Upper lobe of left lung (tissue), 6 donors: Measurements from ENCODE around the gene PSME2. TPM values are rescaled to one million over a fixed set of nuclear protein-coding genes. Genes with fewer than 3 reads are reported as not detected.
A peak's percentile ranks its signal among the peaks of the same experiment; 100 is the strongest.

Experiments used
- ATAC-seq, 2 donors: fragments of 200-7000 bp; cut with Tn5 transposase; one replicate each; pipeline ENCODE4 v1.9.1; 2022; ENCODE audit warnings: mild to moderate bottlenecking in 2 of 2, moderate library complexity in 2 of 2; ENCODE audit not compliant: low FRiP score in 2 of 2
- DNase-seq, 2 donors: peaks; one replicate each; pipeline ENCODE4 v3.0.0-alpha.2; 2019 to 2020
- H3K27ac ChIP-seq, 4 donors: fragments of 200-600 bp; sonication (generic); one replicate each; pipeline ENCODE4 v1.5.1; 2016 to 2019
- H3K27me3 ChIP-seq, 4 donors: fragments of 200-600 bp; sonication (generic); one replicate each; pipeline ENCODE4 v1.5.1; 2017 to 2019
- H3K36me3 ChIP-seq, 4 donors: fragments of 200-600 bp; sonication (generic); one replicate each; pipeline ENCODE4 v1.5.1; 2016 to 2019
- H3K4me1 ChIP-seq, 4 donors: fragments of 200-600 bp; sonication (generic); one replicate each; pipeline ENCODE4 v1.5.1; 2018 to 2019
- H3K4me3 ChIP-seq, 4 donors: fragments of 200-600 bp; sonication (generic); one replicate each; pipeline ENCODE4 v1.5.1; 2017 to 2019; ENCODE audit warnings: mild to moderate bottlenecking in 2 of 4, moderate library complexity in 1 of 4
- H3K9me3 ChIP-seq, 4 donors: fragments of 200-600 bp; sonication (generic); one replicate each; pipeline ENCODE4 v1.5.1; 2018 to 2019
- CTCF ChIP-seq, 6 experiments: fragments of 450-650 bp in 4 of 6; fragments of 200-600 bp in 2 of 6; sonication (generic) in 2 of 6; IDR thresholded peaks; one replicate each; pipeline ENCODE4 v1.5.1; 2016 to 2019; ENCODE audit warnings: antibody characterized with exemption in 6 of 6
- EP300 ChIP-seq, 4 donors: sonication (generic); formaldehyde crosslinking; IDR thresholded peaks; one replicate each; pipeline ENCODE4 v1.5.1; 2017; ENCODE audit warnings: antibody characterized with exemption in 4 of 4, control low read depth in 2 of 4
- POLR2A ChIP-seq, 4 donors: fragments of 450-650 bp; IDR thresholded peaks; one replicate each; pipeline ENCODE4 v1.5.1; 2016 to 2017; ENCODE audit warnings: antibody characterized with exemption in 4 of 4, mild to moderate bottlenecking in 2 of 4
- POLR2AphosphoS5 ChIP-seq, 2 donors: sonication (generic); formaldehyde crosslinking; IDR thresholded peaks; one replicate each; pipeline ENCODE4 v1.5.1; 2017; ENCODE audit warnings: antibody characterized with exemption in 2 of 2
- WGBS, 2 donors: methylation state at CpG; one replicate each; pipeline ENCODE4 v1.1.5; 2017 to 2018; 5-methylcytosine and 5-hydroxymethylcytosine counted together
- total RNA-seq, 6 donors: library from RNA; depleted of rRNA in 4 of 6; stranded (reverse); fragments of >200 nt in 4 of 6; gene quantifications; one replicate each; pipeline versions ENCODE4 v1.1.0 to v1.2.1, GENCODE V29; 2016 to 2021
- donor health status: DM: no; HTN: no; CAD: no; lungs with moderate emphysema.
- donor health status: DM: no; HTN: yes; CAD: no; lungs with severe emphysema.

Gene PSME2
- total RNA-seq, 6 donors from 2014 or later: 58.5 to 144 (median 84.4) TPM

DNA sequence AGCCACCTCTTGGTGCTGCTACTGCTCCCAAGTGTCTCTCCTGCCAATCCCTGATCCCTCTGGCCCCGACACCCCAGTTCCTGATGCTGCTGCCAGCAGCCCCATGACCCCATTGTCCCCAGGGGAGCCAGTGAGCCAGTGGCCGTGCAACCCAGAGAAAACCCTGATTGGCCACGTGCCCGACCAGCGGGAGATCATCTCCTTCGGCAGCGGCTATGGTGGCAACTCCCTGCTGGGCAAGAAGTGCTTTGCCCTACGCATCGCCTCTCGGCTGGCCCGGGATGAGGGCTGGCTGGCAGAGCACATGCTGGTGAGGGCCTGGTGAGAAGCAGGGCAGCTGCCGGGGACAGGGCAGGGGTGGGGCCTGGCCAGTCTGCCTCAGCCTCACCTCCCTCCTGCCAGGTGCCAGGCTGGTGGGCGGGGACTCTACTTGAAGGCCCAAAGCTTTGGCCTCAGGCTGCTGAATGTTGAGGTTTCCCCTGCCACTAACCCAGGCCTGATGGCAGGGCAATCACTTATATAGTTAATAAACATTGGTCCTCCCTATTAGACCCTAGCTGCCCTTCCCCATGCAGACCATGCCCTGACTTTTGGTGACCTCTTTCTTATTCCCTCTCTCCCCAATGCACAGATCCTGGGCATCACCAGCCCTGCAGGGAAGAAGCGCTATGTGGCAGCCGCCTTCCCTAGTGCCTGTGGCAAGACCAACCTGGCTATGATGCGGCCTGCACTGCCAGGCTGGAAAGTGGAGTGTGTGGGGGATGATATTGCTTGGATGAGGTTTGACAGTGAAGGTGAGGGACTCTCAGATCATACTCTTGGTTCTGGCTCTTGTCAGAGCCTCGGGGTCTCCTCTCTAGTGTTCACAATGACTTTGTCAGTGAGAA lies 47.2 kb downstream of the PSME2 start:
- no peaks in the 10 kb centered on the region for H3K27me3 ChIP-seq
- ATAC-seq (no peak), DNase-seq (peak in 1 of 2 donors; percentile 78)
- no peak overlapping the region for H3K27ac ChIP-seq
- H3K9me3 ChIP-seq: no peaks in the 10 kb centered on the region
- H3K4me1 ChIP-seq: peaks cover 4 to 27% (median 12%) of the 10 kb centered on the region in 4 donors
- 90 to 94% methylated on average over 5 to 6 of the region's 17 CpGs for WGBS, 2 donors
- TF ChIP-seq POLR2A (IDR thresholded peaks at IDR 0.05) (no peak), CTCF (IDR thresholded peaks at IDR 0.05) (no peak), POLR2AphosphoS5 (IDR thresholded peaks at IDR 0.05) (no peak), EP300 (IDR thresholded peaks at IDR 0.05) (no peak)
- H3K4me3 ChIP-seq: no peak overlapping the region
- peaks cover 3 to 56% (median 41%) of the 10 kb centered on the region in 4 donors for H3K36me3 ChIP-seq

GRCh38 chr14:24098229-24098926 lies 48.0 kb downstream of the PSME2 start:
- H3K4me3 ChIP-seq: no peak overlapping the region
- H3K9me3 ChIP-seq: no peaks in the 10 kb centered on the region
- TF ChIP-seq EP300 (IDR thresholded peaks at IDR 0.05) (no peak), CTCF (IDR thresholded peaks at IDR 0.05) (no peak), POLR2A (IDR thresholded peaks at IDR 0.05) (no peak), POLR2AphosphoS5 (IDR thresholded peaks at IDR 0.05) (no peak)
- DNase-seq (no peak), ATAC-seq (no peak)
- H3K27ac ChIP-seq: no peak overlapping the region
- H3K36me3 ChIP-seq: peaks cover 3 to 48% (median 36%) of the 10 kb centered on the region in 4 donors
- no peaks in the 10 kb centered on the region for H3K27me3 ChIP-seq
- WGBS, 2 donors: 92 to 96% methylated on average over 4 to 16 of the region's 16 CpGs
- H3K4me1 ChIP-seq: peaks cover 7 to 32% (median 17%) of the 10 kb centered on the region in 4 donors

- TF ChIP-seq EP300 (IDR thresholded peaks at IDR 0.05) (no peak), POLR2AphosphoS5 (IDR thresholded peaks at IDR 0.05) (no peak), CTCF (IDR thresholded peaks at IDR 0.05) (no peak), POLR2A (IDR thresholded peaks at IDR 0.05) (no peak)
- H3K9me3 ChIP-seq: no peaks in the 10 kb centered on the region
- H3K4me1 ChIP-seq: peaks cover 8 to 47% (median 27%) of the 10 kb centered on the region in 4 donors
- 94 to 96% methylated on average over 7 to 8 of the region's 8 CpGs for WGBS, 2 donors
- ATAC-seq: no peak
- H3K27me3 ChIP-seq: no peaks in the 10 kb centered on the region
- peaks cover 3 to 40% (median 31%) of the 10 kb centered on the region in 4 donors for H3K36me3 ChIP-seq
- no peak for DNase-seq
- H3K4me3 ChIP-seq: no peak overlapping the region
- no peak overlapping the region for H3K27ac ChIP-seq
These were observed 49.7 kb downstream of the PSME2 start for GRCh38 chr14:24096545-24097181.

DNA sequence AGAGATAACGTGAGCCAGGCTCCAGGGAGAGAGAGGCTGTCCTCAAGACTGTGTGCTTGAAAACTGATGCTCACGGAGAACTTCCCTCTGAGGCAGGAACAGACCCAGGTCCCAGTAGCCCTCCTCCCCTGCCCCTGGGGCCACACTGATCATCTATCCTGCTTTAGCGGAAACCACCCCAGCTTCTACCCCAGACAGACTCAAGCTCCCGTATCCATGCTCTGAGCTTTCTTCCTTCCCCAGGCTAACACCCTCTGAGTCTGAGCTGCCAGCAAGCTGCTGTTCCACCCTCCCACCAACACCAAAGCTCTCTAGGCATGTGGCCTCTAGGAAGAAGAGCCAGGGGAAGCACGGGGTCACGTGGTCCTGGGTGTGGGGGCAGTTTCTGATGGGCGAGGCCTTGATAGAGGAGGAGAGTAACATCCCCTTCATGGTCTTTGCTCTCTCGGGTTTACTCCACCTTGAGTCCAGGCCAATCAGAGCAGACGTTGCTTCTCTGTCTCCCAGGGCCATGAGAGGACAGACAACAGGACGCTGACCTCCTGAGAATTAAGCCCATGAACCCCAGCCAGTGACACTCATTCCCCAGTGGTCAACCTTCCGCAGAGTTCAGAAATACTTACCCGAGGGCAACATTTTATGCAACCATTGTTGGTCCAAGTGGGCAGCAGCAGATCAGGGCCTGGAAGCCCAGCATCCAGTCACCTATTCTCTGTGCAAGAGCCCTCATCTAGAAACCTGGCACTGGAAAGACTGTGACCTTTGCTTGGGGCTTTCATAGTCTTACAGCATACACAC lies 50.9 kb downstream of the PSME2 start:
- Histone ChIP-seq H3K4me1 (peaks cover 8 to 47% (median 27%) of the 10 kb centered on the region in 4 donors), H3K9me3 (no peaks in the 10 kb centered on the region), H3K36me3 (peaks cover 3 to 29% (median 24%) of the 10 kb centered on the region in 4 donors), H3K27me3 (no peaks in the 10 kb centered on the region), H3K4me3 (peak overlapping the region; percentile 75 to 88 (median 82)), H3K27ac (peak overlapping the region; percentile 95 to 98 (median 98))
- peak in 1 of 2 donors; percentile 74 for TF ChIP-seq POLR2AphosphoS5 (IDR thresholded peaks at IDR 0.05)
- TF ChIP-seq POLR2A (IDR thresholded peaks at IDR 0.05): peak in 1 of 4 donors; percentile 47
- TF ChIP-seq EP300 (IDR thresholded peaks at IDR 0.05): no peak
- peak in 1 of 2 donors; percentile 27 for ATAC-seq
- 34 to 39% methylated on average over 8 to 12 of the region's 12 CpGs for WGBS, 2 donors
- DNase-seq: peak in 1 of 2 donors; percentile 65
